ENCODE results near the gene SEPHS1.
"Not testable (repeated sequence)": the region's sequence is repeated elsewhere in the genome, so short reads cannot be mapped to it uniquely, and the experiment has no call there.

Gene SEPHS1

GRCh38 chr10:13335881-13336280 lies 12.2 kb downstream of the SEPHS1 start:
- H2AFZ ChIP-seq, result no peak overlapping the region
- no peak overlapping the region for H3K4me2 ChIP-seq (ENCODE audit: low read length)
- no peaks in the 10 kb centered on the region for H3K9me3 ChIP-seq (ENCODE audit: control insufficient read depth, low read length)
- H3K36me3 ChIP-seq (ENCODE audit: control insufficient read depth, insufficient read depth, low read length), result no peaks in the 10 kb centered on the region
- no peak overlapping the region for H3K27ac ChIP-seq
- H3K27me3 ChIP-seq (ENCODE audit: control insufficient read depth, insufficient read depth, low read length), result no peaks in the 10 kb centered on the region
- H3K4me1 ChIP-seq, result no peaks in the 10 kb centered on the region
- no peak overlapping the region for H3K4me3 ChIP-seq (ENCODE audit: low read depth, low read length)
- no peak overlapping the region for H3K9ac ChIP-seq
- peaks cover 20% of the 10 kb centered on the region for H3K79me2 ChIP-seq
- no peak for TF ChIP-seq CTCF (IDR thresholded peaks at IDR 0.05)

GRCh38 chr10:13334556-13334955 lies 13.5 kb downstream of the SEPHS1 start:
- Histone ChIP-seq H3K4me3 (ENCODE audit: low read depth, low read length) (no peak overlapping the region), H3K9me3 (ENCODE audit: control insufficient read depth, low read length) (no peaks in the 10 kb centered on the region), H3K36me3 (ENCODE audit: control insufficient read depth, insufficient read depth, low read length) (no peaks in the 10 kb centered on the region), H2AFZ (no peak overlapping the region), H3K27ac (no peak overlapping the region), H3K79me2 (peaks cover 20% of the 10 kb centered on the region), H3K4me2 (ENCODE audit: low read length) (no peak overlapping the region), H3K27me3 (ENCODE audit: control insufficient read depth, insufficient read depth, low read length) (no peaks in the 10 kb centered on the region), H3K4me1 (no peaks in the 10 kb centered on the region), H3K9ac (no peak overlapping the region)
- no peak for TF ChIP-seq CTCF (IDR thresholded peaks at IDR 0.05)

GRCh38 chr10:13331646-13332045 lies 16.4 kb downstream of the SEPHS1 start:
- Histone ChIP-seq H2AFZ (no peak overlapping the region), H3K4me3 (ENCODE audit: low read depth, low read length) (no peak overlapping the region), H3K27ac (no peak overlapping the region), H3K36me3 (ENCODE audit: control insufficient read depth, insufficient read depth, low read length) (no peaks in the 10 kb centered on the region), H3K79me2 (peaks cover 13% of the 10 kb centered on the region), H3K4me2 (ENCODE audit: low read length) (no peak overlapping the region), H3K27me3 (ENCODE audit: control insufficient read depth, insufficient read depth, low read length) (no peaks in the 10 kb centered on the region), H3K4me1 (no peaks in the 10 kb centered on the region), H3K9ac (no peak overlapping the region), H3K9me3 (ENCODE audit: control insufficient read depth, low read length) (no peaks in the 10 kb centered on the region)
- no peak for TF ChIP-seq CTCF (IDR thresholded peaks at IDR 0.05)

DNA sequence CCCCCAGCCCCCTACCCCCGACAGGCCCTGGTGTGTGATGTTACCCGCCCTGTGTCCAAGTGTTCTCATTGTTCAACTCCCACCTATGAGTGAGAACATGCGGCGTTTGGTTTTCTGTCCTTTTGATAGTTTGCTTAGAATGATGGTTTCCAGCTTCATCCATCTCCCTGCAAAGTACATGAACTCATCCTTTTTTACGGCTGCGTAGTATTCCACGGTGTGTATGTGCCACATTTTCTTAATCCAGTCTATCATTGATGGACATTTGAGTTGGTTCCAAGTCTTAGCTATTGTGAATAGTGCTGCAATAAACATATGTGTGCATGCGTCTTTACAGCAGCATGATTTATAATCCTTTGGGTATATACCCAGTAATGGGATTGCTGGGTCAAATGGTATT lies 17.1 kb downstream of the SEPHS1 start:
- H3K79me2 ChIP-seq, result peaks cover 13% of the 10 kb centered on the region
- H3K9me3 ChIP-seq (ENCODE audit: control insufficient read depth, low read length); H3K4me3 ChIP-seq (ENCODE audit: low read depth, low read length); H2AFZ ChIP-seq; H3K9ac ChIP-seq; H3K36me3 ChIP-seq (ENCODE audit: control insufficient read depth, insufficient read depth, low read length); H3K27ac ChIP-seq; H3K4me1 ChIP-seq; H3K27me3 ChIP-seq (ENCODE audit: control insufficient read depth, insufficient read depth, low read length); H3K4me2 ChIP-seq (ENCODE audit: low read length): not testable (repeated sequence)

- Histone ChIP-seq H2AFZ (no peak overlapping the region), H3K79me2 (peaks cover 3% of the 10 kb centered on the region), H3K9me3 (ENCODE audit: control insufficient read depth, low read length) (no peaks in the 10 kb centered on the region), H3K4me3 (ENCODE audit: low read depth, low read length) (no peak overlapping the region), H3K36me3 (ENCODE audit: control insufficient read depth, insufficient read depth, low read length) (no peaks in the 10 kb centered on the region), H3K9ac (no peak overlapping the region), H3K27ac (no peak overlapping the region), H3K4me1 (no peaks in the 10 kb centered on the region), H3K27me3 (ENCODE audit: control insufficient read depth, insufficient read depth, low read length) (no peaks in the 10 kb centered on the region), H3K4me2 (ENCODE audit: low read length) (no peak overlapping the region)
- TF ChIP-seq CTCF (IDR thresholded peaks at IDR 0.05), result no peak
These were observed 18.5 kb downstream of the SEPHS1 start for GRCh38 chr10:13329565-13329964.

Measured in parathyroid adenoma (tissue), 2 donors.